Endothelial cell of umbilical vein (primary cell): ENCODE data around the gene TMC1. TPM values are rescaled to one million over a fixed set of nuclear protein-coding genes. Genes with fewer than 3 reads are reported as not detected.

Experiments used
- BruUV-seq: library from RNA; stranded (reverse); fragments of 400-500 nt; replicated peaks from 2 replicates; lab custom pipeline; 2021; lab: Mats Ljungman, UMichigan
- CTCF ChIA-PET: fragments of 300-600, 350-600 bp; sonication (Branson Sonifier 250); formaldehyde crosslinking; loops from one replicate; lab custom pipeline; 2021; ENCODE audit warnings: antibody characterized with exemption, inconsistent platforms; lab: Charles Lee
- POLR2A ChIA-PET: fragments of 300-600, 350-600 bp; sonication (Branson Sonifier 250); formaldehyde crosslinking; loops from one replicate; lab custom pipeline; 2021; ENCODE audit warnings: antibody characterized with exemption, inconsistent platforms; lab: Charles Lee
- DNase-seq: peaks from one replicate; pipeline ENCODE4 v3.0.0-alpha.2; 2011; ENCODE audit warnings: low read depth, low spot score
- FAIRE-seq: peaks from 2 replicates; lab custom pipeline; 2011; peaks lifted over from hg19 to GRCh38; lab: Jason Lieb, UNC
- H2AFZ ChIP-seq: 2 replicates; pipeline ENCODE4 v1.6.0; 2012; ENCODE audit warnings: low read depth, low read length, control low read depth, inconsistent platforms
- H3K27ac ChIP-seq: 2 replicates; pipeline ENCODE4 v1.5.1; 2011; ENCODE audit warnings: low read depth, mild to moderate bottlenecking, control low read depth, low read length, moderate library complexity; ENCODE audit not compliant: insufficient read depth
- H3K27me3 ChIP-seq, 2 experiments: 2 replicates each; pipeline versions ENCODE4 v1.6.0 to v1.6.1; 2011; ENCODE audit warnings: low read length in 2 of 2, mixed read lengths in 1 of 2; ENCODE audit not compliant: control insufficient read depth in 2 of 2, insufficient read depth in 2 of 2
- H3K36me3 ChIP-seq, 2 experiments: 2 replicates in 1 of 2; 3 replicates in 1 of 2; pipeline ENCODE4 v1.5.1; 2011; ENCODE audit warnings: low read length in 2 of 2, mild to moderate bottlenecking in 1 of 2, moderate library complexity in 1 of 2; ENCODE audit not compliant: control insufficient read depth in 2 of 2, insufficient read depth in 2 of 2; ENCODE audit errors: extremely low read depth in 1 of 2
- H3K4me1 ChIP-seq: 3 replicates; pipeline ENCODE4 v1.5.1; 2011; ENCODE audit warnings: mild to moderate bottlenecking, low read length; ENCODE audit not compliant: control insufficient read depth, insufficient read depth; ENCODE audit errors: extremely low read depth
- H3K4me2 ChIP-seq: 2 replicates; pipeline ENCODE4 v1.6.1; 2011; ENCODE audit warnings: low read length, control low read depth, mixed read lengths; ENCODE audit not compliant: insufficient read depth
- H3K4me3 ChIP-seq, 3 experiments: fragments of 200-600 bp in 1 of 3; sonication (generic), shearing (Covaris generic) in 1 of 3; replicated peaks in 1 of 3; 2 replicates each; pipeline ENCODE4 v1.5.1; 2011 to 2016; ENCODE audit warnings: control low read depth in 3 of 3, low read length in 3 of 3, mild to moderate bottlenecking in 2 of 3, inconsistent platforms in 1 of 3, low read depth in 1 of 3, moderate library complexity in 1 of 3; ENCODE audit not compliant: insufficient read depth in 1 of 3
- H3K79me2 ChIP-seq: 2 replicates; pipeline ENCODE4 v1.6.0; 2012; ENCODE audit warnings: low read length, inconsistent platforms; ENCODE audit not compliant: control insufficient read depth, insufficient read depth
- H3K9ac ChIP-seq: replicated peaks from 2 replicates; pipeline ENCODE3; 2011; ENCODE audit warnings: low read length, control low read depth; ENCODE audit not compliant: insufficient read depth; ENCODE audit errors: extremely low read depth
- H3K9me1 ChIP-seq: replicated peaks from 3 replicates; pipeline ENCODE4 v1.6.0; 2011; ENCODE audit warnings: mild to moderate bottlenecking, low read length; ENCODE audit not compliant: control insufficient read depth, insufficient read depth; ENCODE audit errors: extremely low read depth
- H3K9me3 ChIP-seq: replicated peaks from 2 replicates; pipeline ENCODE4 v1.5.1; 2012; ENCODE audit warnings: low read length, inconsistent platforms; ENCODE audit not compliant: control insufficient read depth, insufficient read depth
- H4K20me1 ChIP-seq: replicated peaks from 2 replicates; pipeline ENCODE3; 2011; ENCODE audit warnings: mild to moderate bottlenecking, low read length; ENCODE audit not compliant: control insufficient read depth, insufficient read depth; ENCODE audit errors: extremely low read depth
- EZH2 ChIP-seq: IDR thresholded peaks from 2 replicates; pipeline ENCODE4 v1.6.1; 2012; ENCODE audit warnings: borderline replicate concordance, low read depth, mild to moderate bottlenecking, moderate library complexity, low read length, inconsistent platforms; ENCODE audit not compliant: severe bottlenecking
- FOS ChIP-seq: IDR thresholded peaks from 2 replicates; pipeline ENCODE4 v1.6.1; 2011; ENCODE audit warnings: mild to moderate bottlenecking, low read length, moderate library complexity, borderline replicate concordance; ENCODE audit not compliant: insufficient read depth
- GATA2 ChIP-seq: IDR thresholded peaks from 2 replicates; pipeline ENCODE4 v1.7.0; 2011; ENCODE audit warnings: low read depth, mild to moderate bottlenecking, moderate library complexity, mixed read lengths, low read length; ENCODE audit not compliant: insufficient read length, insufficient read depth
- JUN ChIP-seq: IDR thresholded peaks from 2 replicates; pipeline ENCODE4 v1.6.1; 2011; ENCODE audit warnings: borderline replicate concordance, low read depth; ENCODE audit not compliant: insufficient read length, insufficient read depth
- MAX ChIP-seq: IDR thresholded peaks from 2 replicates; pipeline ENCODE4 v1.6.1; 2011; ENCODE audit not compliant: insufficient read depth, insufficient read length
- MYC ChIP-seq: IDR thresholded peaks from one replicate; pipeline ENCODE4 v1.6.1; 2011; ENCODE audit warnings: mild to moderate bottlenecking, low read depth, low read length
- POLR2AphosphoS5 ChIP-seq: IDR thresholded peaks from 2 replicates; pipeline ENCODE4 v1.6.1; 2012; ENCODE audit warnings: low read depth, mild to moderate bottlenecking, control low read depth, low read length, moderate library complexity; ENCODE audit not compliant: insufficient read depth
- dilution Hi-C: fragments of 300-500 bp; cut with MboI; formaldehyde crosslinking; loops from one replicate; pipeline ENCODE4 v1.15.0; 2019; ENCODE audit warnings: low sequenced_read_pairs; ENCODE audit not compliant: extremely low pct_ligation_motif_present
- intact Hi-C: fragments of 100-400 bp; cut with micrococcal nuclease; formaldehyde crosslinking; loops from one replicate; pipeline ENCODE4 v1.10.0; 2022
- polyA plus RNA-seq, 4 experiments: library from polyadenylated mRNA; depleted of rRNA in 3 of 4; stranded (reverse) in 3 of 4; unstranded in 1 of 4; fragments of >200 nt; gene quantifications; 2 replicates each; pipeline versions ENCODE4 v1.2.1 to v1.2.3, GENCODE V29; 2011 to 2012; ENCODE audit warnings: missing spikeins in 1 of 4
- total RNA-seq: library from RNA; stranded (reverse); gene quantifications from 2 replicates; pipeline ENCODE4 v1.2.3, GENCODE V29; 2021
- TF ChIP-seq, protein P1 (sequence below), 2 donors: IDR thresholded peaks; 1 replicate in 1 of 2; 2 replicates in 1 of 2; pipeline ENCODE4 v1.5.1; 2011; ENCODE audit warnings: low read length in 2 of 2, mild to moderate bottlenecking in 2 of 2, moderate library complexity in 2 of 2, control low read depth in 1 of 2, inconsistent platforms in 1 of 2, low read depth in 1 of 2; ENCODE audit not compliant: insufficient read depth in 1 of 2; ENCODE audit errors: extremely low read depth in 1 of 2

TMC1 gene
- total and polyA plus RNA-seq, 2 donors (not counting 3 experiments of a cell fraction or from before 2014, with no cell fraction given) = 1.5 TPM; not detected in 1

DNA sequence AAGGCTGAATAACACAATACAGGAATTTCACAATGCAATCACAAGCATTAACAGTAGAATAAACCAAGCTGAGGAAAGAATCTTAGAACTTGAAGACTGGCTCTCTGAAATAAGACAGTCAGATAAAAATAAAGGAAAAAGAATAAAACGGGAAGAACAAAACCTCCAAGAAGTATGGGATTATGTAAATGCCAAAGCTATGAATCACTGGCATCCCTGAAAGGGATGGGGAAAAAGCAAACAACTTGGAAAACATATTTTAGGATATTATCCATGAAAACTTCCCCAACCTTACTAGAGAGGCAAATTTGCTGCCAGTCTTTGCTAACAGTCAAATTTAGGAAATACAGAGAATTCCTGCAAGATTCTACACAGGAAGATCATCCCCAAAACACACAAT lies 273.5 kb downstream of the TMC1 start:
- Histone ChIP-seq H3K9me1 (no peaks in the 10 kb centered on the region), H4K20me1 (no peaks in the 10 kb centered on the region), H2AFZ (no peak overlapping the region), H3K4me1 (no peaks in the 10 kb centered on the region), H3K27ac (no peak overlapping the region), H3K9ac (no peak overlapping the region), H3K9me3 (no peaks in the 10 kb centered on the region), H3K4me2 (no peak overlapping the region), H3K36me3 (no peaks in the 10 kb centered on the region), H3K27me3 (peaks cover under 1 to 1% of the 10 kb centered on the region in 2 experiments), H3K4me3 (no peak overlapping the region), H3K79me2 (no peaks in the 10 kb centered on the region)
- no TSS peak for BruUV-seq
- CTCF ChIA-PET = interaction anchor here (0.6 to 1.5 kb wide), 3 partner anchors 13 to 570 kb away, joined by 3 to 5 read pairs (median 5); no protein-coding TSS in a partner anchor
- TF ChIP-seq EZH2 = no peak
- no peak for TF ChIP-seq FOS
- TF ChIP-seq MYC = no peak
- TF ChIP-seq, protein P1, sequence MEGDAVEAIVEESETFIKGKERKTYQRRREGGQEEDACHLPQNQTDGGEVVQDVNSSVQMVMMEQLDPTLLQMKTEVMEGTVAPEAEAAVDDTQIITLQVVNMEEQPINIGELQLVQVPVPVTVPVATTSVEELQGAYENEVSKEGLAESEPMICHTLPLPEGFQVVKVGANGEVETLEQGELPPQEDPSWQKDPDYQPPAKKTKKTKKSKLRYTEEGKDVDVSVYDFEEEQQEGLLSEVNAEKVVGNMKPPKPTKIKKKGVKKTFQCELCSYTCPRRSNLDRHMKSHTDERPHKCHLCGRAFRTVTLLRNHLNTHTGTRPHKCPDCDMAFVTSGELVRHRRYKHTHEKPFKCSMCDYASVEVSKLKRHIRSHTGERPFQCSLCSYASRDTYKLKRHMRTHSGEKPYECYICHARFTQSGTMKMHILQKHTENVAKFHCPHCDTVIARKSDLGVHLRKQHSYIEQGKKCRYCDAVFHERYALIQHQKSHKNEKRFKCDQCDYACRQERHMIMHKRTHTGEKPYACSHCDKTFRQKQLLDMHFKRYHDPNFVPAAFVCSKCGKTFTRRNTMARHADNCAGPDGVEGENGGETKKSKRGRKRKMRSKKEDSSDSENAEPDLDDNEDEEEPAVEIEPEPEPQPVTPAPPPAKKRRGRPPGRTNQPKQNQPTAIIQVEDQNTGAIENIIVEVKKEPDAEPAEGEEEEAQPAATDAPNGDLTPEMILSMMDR (IDR thresholded peaks at IDR 0.05; ENCODE audit: extremely low read depth in 1 of 2, insufficient read depth in 1 of 2, low read depth in 1 of 2, low read length in 2 of 2) = no peak
- no peak for TF ChIP-seq POLR2AphosphoS5
- TF ChIP-seq MAX = no peak
- no peak for TF ChIP-seq JUN
- no peak for TF ChIP-seq GATA2
- dilution Hi-C loops = no loop called here
- FAIRE-seq = no peak
- DNase-seq = no peak
- POLR2A ChIA-PET = no interaction called here
- intact Hi-C loops = no loop called here
